Measurements from ENCODE around the gene SFXN4.
A peak's percentile ranks its signal among the peaks of the same experiment; 100 is the strongest.
"Not testable (repeated sequence)": the region's sequence is repeated elsewhere in the genome, so short reads cannot be mapped to it uniquely, and the experiment has no call there.

Gene SFXN4

GRCh38 chr10:119149157-119149556 is 16.4 kb downstream of the SFXN4 start:
- DNase-seq (ENCODE audit: extremely low read depth in 1 of 2, low read depth in 1 of 2) = no peak

GRCh38 chr10:119143657-119144056 is 21.9 kb downstream of the SFXN4 start:
- no peak for DNase-seq (ENCODE audit: extremely low read depth in 1 of 2, low read depth in 1 of 2)

- DNase-seq (ENCODE audit: extremely low read depth in 1 of 2, low read depth in 1 of 2) = no peak
Observed at GRCh38 chr10:119140603-119141245, 24.8 kb downstream of the SFXN4 start.

GRCh38 chr10:119139464-119140067 is 25.9 kb downstream of the SFXN4 start:
- DNase-seq (ENCODE audit: extremely low read depth in 1 of 2, low read depth in 1 of 2) = no peak

- DNase-seq (ENCODE audit: extremely low read depth in 1 of 2, low read depth in 1 of 2) = no peak
Observed at GRCh38 chr10:119138346-119139306, 26.9 kb downstream of the SFXN4 start.

GRCh38 chr10:119137878-119138277 is 27.6 kb downstream of the SFXN4 start:
- not testable (repeated sequence) for DNase-seq (ENCODE audit: extremely low read depth in 1 of 2, low read depth in 1 of 2)

- DNase-seq (ENCODE audit: extremely low read depth in 1 of 2, low read depth in 1 of 2) = no peak
Observed at GRCh38 chr10:119136084-119136483, 29.4 kb downstream of the SFXN4 start.

- no peak for DNase-seq (ENCODE audit: extremely low read depth in 1 of 2, low read depth in 1 of 2)
Observed at GRCh38 chr10:119135513-119135881, 30.0 kb downstream of the SFXN4 start.

GRCh38 chr10:119133949-119134348 is 31.6 kb downstream of the SFXN4 start:
- peak in 1 of 2 donors; percentile 83 for DNase-seq (ENCODE audit: extremely low read depth in 1 of 2, low read depth in 1 of 2)

- DNase-seq (ENCODE audit: extremely low read depth in 1 of 2, low read depth in 1 of 2) = no peak
Observed at GRCh38 chr10:119132521-119133345, 32.8 kb downstream of the SFXN4 start.

GRCh38 chr10:119131512-119132240 is 33.8 kb downstream of the SFXN4 start:
- DNase-seq (ENCODE audit: extremely low read depth in 1 of 2, low read depth in 1 of 2) = peak in 1 of 2 donors; percentile 49

GRCh38 chr10:119129721-119130120 is 35.8 kb downstream of the SFXN4 start:
- no peak for DNase-seq (ENCODE audit: extremely low read depth in 1 of 2, low read depth in 1 of 2)

GRCh38 chr10:119125942-119126341 is 39.6 kb downstream of the SFXN4 start:
- no peak for DNase-seq (ENCODE audit: extremely low read depth in 1 of 2, low read depth in 1 of 2)

GRCh38 chr10:119120875-119121274 is 44.6 kb downstream of the SFXN4 start:
- no peak for DNase-seq (ENCODE audit: extremely low read depth in 1 of 2, low read depth in 1 of 2)

- no peak for DNase-seq (ENCODE audit: extremely low read depth in 1 of 2, low read depth in 1 of 2)
Observed at GRCh38 chr10:119120413-119120867, 45.1 kb downstream of the SFXN4 start.

GRCh38 chr10:119119400-119119799 is 46.1 kb downstream of the SFXN4 start:
- DNase-seq (ENCODE audit: extremely low read depth in 1 of 2, low read depth in 1 of 2) = no peak

GRCh38 chr10:119118231-119118630 is 47.3 kb downstream of the SFXN4 start:
- DNase-seq (ENCODE audit: extremely low read depth in 1 of 2, low read depth in 1 of 2) = no peak

- DNase-seq (ENCODE audit: extremely low read depth in 1 of 2, low read depth in 1 of 2) = no peak
Observed at GRCh38 chr10:119116326-119116951, 49.1 kb downstream of the SFXN4 start.

GRCh38 chr10:119115926-119116325 is 49.6 kb downstream of the SFXN4 start:
- no peak for DNase-seq (ENCODE audit: extremely low read depth in 1 of 2, low read depth in 1 of 2)
